A673 (cell line): ENCODE results near the gene TNC.

Source experiments
- CTCF ChIP-seq: fragments of 300-800, 200-600 bp; sonication (generic); conservative IDR thresholded peaks from 2 replicates; pipeline ENCODE4 v1.5.1; 2017; ENCODE audit warnings: low read depth, mild to moderate bottlenecking, antibody characterized with exemption, low read length, moderate library complexity, mixed read lengths
- EZH2 ChIP-seq: fragments of 200-600 bp; sonication (generic); IDR thresholded peaks from 2 replicates; pipeline ENCODE4 v1.6.1; 2017; ENCODE audit warnings: borderline replicate concordance, low read depth, mild to moderate bottlenecking, mixed read lengths, antibody characterized with exemption, low read length; ENCODE audit not compliant: poor library complexity, severe bottlenecking

GRCh38 chr9:115130176-115130575, 12.2 kb upstream of the TNC start:
- TF ChIP-seq CTCF: no peak
- TF ChIP-seq EZH2: no peak
